HG03520 (cell line): ENCODE data around the gene HAPLN3.

ENCODE experiments used
- ATAC-seq: cut with Tn5 transposase; IDR thresholded peaks from one replicate; pipeline ENCODE4 v1.9.1; 2021; ENCODE audit warnings: mild to moderate bottlenecking, moderate library complexity; ENCODE audit not compliant: unreplicated experiment

The HAPLN3 gene

GRCh38 chr15:88832820-88833730, 62.3 kb downstream of the HAPLN3 start:
- no peak for ATAC-seq

DNA sequence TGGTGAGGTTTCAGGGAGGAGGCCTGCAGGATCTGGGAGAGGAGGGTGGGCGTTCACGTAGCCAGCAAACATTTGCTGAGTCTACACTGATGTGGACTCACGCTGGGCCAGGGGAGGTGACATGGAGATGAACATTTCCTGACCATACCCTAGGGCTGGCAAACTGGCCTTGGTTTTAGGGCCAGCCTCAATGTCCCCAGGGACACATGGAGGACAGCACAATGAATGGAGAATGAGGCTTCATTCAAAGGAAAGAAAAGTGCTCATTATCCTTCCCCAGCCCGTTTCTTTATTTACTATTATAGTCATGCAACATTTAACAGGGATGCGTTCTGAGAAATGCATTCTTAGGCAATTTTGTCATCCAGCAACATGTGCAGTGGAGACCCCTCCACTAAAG, 65.3 kb downstream of the HAPLN3 start:
- no peak for ATAC-seq

GRCh38 chr15:88828791-88829190, 66.6 kb downstream of the HAPLN3 start:
- ATAC-seq: no peak
